AG09319 (cell line): Measurements from ENCODE around the gene TXK.

Experiments
- DNase-seq: peaks from one replicate; pipeline ENCODE4 v3.0.0-alpha.2; 2010; ENCODE audit warnings: low read depth; ENCODE audit errors: extremely low read depth
- TF ChIP-seq, protein P1 (sequence below): IDR thresholded peaks from 2 replicates; pipeline ENCODE4 v1.5.1; 2011; ENCODE audit warnings: low read depth, mild to moderate bottlenecking, inconsistent platforms, low read length, moderate library complexity

Gene TXK

DNA sequence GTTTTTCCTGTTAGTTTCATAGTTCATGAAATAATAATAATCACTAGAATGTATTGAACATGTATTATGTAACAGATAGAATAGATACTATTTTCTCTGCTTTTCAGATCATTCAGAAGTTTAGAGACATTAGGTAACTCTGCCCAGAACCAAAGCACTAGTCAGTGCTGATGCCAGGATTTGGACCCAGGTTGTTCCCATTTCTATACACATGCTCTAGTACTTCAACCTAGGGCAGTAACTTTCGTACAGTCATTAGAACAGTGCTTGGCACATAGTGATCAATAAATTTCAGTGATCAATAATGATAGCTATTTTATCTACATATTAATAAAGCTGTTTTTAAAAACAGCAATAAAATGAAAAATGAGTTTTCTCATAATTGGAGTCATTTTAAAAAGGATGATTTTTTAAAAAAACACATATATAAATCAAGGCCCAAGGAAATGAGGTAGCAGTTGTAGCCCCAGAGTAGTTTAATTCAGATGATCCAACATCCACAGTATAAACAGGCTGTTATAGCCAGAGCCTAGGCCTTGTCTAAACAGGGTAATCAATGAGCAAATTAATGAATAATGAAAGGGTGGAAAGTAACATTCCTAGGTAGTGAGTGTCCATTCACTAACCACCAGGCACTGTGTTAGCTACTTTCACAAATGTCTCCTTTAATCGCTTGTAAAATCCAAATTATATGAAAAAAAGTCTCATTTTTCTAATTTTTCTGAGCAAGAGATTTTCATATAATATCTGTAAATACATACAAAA, 25.6 kb downstream of the TXK start:
- no peak for DNase-seq
- TF ChIP-seq, protein P1, sequence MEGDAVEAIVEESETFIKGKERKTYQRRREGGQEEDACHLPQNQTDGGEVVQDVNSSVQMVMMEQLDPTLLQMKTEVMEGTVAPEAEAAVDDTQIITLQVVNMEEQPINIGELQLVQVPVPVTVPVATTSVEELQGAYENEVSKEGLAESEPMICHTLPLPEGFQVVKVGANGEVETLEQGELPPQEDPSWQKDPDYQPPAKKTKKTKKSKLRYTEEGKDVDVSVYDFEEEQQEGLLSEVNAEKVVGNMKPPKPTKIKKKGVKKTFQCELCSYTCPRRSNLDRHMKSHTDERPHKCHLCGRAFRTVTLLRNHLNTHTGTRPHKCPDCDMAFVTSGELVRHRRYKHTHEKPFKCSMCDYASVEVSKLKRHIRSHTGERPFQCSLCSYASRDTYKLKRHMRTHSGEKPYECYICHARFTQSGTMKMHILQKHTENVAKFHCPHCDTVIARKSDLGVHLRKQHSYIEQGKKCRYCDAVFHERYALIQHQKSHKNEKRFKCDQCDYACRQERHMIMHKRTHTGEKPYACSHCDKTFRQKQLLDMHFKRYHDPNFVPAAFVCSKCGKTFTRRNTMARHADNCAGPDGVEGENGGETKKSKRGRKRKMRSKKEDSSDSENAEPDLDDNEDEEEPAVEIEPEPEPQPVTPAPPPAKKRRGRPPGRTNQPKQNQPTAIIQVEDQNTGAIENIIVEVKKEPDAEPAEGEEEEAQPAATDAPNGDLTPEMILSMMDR = no peak

DNA sequence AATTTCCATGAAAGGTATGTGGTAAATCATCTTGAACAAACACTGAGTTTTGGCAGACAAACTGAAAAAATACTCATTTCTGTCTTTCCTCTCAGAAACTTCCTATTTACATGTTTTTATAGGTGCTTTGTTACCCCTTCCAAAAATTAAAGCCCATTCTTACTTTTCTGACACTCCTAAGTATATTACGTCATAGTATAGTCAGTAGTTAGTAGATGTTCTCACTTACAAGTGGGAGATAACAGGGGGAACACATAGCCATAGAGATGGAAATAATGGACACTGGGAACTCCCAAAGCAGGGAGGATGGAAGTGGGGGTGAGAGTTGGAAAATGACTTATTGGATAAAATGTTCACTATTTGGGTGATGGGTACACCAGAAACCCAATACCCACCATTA, 28.8 kb downstream of the TXK start:
- TF ChIP-seq, protein P1 = no peak

DNA sequence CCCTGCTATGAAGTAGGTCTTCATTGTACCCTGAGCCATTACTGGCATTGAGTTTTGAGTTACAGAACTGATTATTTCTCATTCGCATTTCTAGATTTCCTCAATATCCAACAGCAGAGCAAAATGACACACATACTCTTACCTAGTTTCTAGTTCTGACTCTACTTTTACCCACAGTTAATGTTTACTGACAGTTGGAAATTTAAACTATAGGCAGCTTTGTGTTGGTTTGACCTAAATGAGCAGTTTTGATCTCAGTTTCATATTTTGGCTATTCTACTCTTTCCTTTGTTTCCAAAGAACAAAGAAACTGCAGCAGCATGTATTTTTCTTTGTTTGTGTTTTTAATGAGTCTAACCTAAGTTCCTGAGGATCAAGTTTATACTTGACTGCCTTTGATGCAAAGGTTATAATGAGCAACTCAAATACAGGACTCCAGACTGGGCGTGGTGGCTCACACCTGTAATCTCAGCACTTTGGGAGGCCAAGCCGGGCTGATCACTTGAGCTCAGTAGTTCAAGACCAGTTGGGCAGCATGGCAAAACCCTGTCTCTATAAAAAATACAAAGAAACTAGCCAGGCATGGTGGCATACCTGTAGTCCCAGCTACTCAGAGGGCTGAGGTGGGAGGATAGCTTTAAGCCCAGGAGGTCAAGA, 30.4 kb downstream of the TXK start:
- TF ChIP-seq, protein P1 = no peak
- DNase-seq = no peak

More for the DNA sequence above, 28.8 kb downstream of the TXK start:
- no peak for DNase-seq

DNA sequence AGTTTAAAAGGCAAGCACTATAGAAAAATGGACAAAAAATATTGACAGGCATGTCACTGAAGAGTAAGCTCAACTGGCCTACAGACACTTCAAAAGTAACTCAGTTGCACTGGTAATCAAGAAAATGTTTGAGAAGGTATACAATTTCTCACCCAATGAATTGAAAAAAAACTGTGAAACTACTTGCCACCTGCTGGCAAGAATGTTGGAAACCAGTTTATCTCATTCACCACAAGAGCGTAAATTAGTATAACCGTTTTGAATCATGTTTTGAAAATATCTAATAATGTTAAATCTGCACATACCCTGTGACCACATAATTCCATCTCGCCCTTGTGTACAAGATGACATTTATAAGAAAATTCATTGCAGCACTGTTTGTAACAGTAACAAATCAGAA, 31.7 kb downstream of the TXK start:
- DNase-seq = no peak
- TF ChIP-seq, protein P1 = no peak

DNA sequence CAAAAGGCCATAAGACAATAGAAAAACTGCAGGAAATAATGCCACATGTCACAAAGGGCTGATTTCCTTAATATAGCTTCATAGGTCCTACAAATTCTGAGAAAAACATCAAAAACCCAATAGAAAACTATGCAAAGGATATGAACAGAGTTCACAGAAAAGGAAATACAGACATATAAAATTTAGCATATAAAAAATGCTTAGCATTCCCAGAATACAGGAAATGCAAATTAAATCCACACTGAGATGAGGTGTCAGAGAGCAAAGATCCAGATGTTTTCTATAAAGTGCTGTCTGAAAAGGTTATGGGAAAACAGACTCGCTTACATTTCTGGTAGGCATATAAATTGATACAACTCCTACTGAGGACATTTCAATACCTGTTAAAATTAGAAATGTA, 33.8 kb downstream of the TXK start:
- TF ChIP-seq, protein P1 = no peak
- no peak for DNase-seq

DNA sequence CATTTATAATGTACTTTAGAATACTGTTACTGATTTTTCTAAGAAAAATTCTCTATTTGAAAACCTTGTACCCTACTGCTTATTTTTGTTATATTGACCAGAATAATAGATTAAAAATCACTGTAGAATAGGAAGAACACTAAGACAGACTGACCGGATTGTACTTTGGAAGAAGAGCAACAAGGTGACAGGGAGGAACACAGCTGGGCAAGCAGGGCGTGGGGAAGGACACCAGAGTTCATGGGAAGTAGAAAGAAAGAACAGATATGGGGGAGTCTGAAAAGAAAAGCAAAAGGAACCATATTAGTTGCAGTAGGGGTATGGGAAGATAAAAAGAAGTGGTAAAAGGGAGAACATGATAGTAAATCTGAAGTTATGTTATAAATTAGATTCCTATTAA, 38.6 kb downstream of the TXK start:
- TF ChIP-seq, protein P1 = no peak
- no peak for DNase-seq

DNA sequence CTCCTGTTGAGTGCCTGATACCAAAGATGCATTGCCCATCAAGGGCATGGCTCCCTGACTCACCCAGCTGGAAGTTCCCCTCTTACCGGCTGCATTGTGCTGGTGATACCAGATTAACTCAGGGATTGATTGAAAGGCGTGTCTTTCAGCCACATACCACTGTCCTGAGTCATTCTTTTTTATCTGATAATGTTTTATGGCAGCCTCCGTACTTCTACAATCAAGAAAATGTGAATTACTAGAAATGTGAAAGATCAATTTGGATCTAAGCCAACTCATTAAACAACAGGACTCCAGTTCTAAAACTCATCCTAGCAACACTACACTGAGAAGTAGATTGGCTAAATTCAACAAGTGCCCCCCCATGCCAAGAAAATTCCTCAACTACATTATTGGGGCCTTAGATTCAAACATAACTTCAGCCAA, 40.0 kb downstream of the TXK start:
- TF ChIP-seq, protein P1 = no peak
- DNase-seq = no peak
